SKM-1 (cell line): ENCODE measurements around the gene HEXIM2.

Source experiments
- DNase-seq: peaks from one replicate; lab custom pipeline; 2025; ENCODE audit not compliant: unreplicated experiment; lab: John Stamatoyannopoulos, UW

The HEXIM2 gene

DNA sequence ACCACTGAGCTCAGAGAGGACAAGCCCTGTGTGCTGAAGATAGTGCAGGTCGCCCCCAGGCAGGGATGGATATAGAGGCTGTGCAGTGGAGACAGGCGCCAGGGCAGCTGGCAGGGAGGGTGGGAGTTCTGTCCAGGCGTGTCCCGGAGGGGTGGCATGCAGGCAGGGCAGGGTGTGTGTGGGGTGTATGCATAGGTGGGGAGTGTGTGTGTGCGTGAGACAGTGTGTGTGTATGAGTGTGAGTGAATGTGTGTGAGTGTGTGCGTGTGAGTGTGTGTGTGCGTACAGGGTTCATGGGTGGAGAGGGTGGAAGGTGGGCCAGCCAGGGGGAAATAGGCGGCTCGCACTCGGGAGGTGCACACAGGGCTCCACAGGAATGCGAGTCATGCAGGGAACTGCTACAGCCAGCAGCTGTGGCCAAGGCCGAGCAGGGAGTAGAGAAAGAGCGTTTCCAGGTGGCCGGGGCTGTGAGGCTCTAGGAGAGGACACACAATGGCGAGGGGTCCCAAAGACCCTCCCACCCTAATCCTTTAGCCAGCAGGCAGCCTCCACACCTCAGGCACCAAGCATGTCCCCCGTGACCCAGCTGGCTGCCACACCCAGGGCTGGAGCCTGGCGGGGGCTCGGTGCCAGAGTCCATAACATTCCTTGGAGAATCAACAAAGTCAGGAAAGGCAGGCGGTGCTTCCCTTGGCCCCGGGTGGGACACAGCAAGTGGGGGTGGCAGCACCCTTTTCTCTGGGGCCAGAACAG lies 34.0 kb upstream of the HEXIM2 start:
- no peak for DNase-seq

GRCh38 chr17:45128331-45128730 lies 33.3 kb upstream of the HEXIM2 start:
- DNase-seq: no peak

DNA sequence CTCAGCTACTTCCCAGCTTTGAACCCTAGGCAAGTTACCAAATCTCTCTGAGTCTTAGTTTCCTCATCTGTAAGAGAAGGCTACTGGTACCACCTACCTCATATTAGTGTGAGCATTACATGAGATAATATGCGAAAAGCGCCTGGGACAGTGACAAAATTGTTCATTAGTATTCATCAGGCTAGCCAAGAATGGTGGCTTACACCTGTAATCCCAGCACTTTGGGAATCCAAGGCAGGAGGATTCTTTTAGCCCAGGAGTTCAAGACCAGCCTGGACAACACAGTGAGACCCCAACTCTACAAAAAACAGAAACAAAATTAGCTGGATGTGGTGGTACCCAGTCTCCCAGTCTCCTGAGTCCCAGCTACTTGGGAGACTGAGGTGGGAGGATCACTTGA lies 32.7 kb upstream of the HEXIM2 start:
- no peak for DNase-seq

- no peak for DNase-seq
Measured at GRCh38 chr17:45129426-45129939, 32.2 kb upstream of the HEXIM2 start.

GRCh38 chr17:45129940-45130680 lies 31.6 kb upstream of the HEXIM2 start:
- no peak for DNase-seq

DNA sequence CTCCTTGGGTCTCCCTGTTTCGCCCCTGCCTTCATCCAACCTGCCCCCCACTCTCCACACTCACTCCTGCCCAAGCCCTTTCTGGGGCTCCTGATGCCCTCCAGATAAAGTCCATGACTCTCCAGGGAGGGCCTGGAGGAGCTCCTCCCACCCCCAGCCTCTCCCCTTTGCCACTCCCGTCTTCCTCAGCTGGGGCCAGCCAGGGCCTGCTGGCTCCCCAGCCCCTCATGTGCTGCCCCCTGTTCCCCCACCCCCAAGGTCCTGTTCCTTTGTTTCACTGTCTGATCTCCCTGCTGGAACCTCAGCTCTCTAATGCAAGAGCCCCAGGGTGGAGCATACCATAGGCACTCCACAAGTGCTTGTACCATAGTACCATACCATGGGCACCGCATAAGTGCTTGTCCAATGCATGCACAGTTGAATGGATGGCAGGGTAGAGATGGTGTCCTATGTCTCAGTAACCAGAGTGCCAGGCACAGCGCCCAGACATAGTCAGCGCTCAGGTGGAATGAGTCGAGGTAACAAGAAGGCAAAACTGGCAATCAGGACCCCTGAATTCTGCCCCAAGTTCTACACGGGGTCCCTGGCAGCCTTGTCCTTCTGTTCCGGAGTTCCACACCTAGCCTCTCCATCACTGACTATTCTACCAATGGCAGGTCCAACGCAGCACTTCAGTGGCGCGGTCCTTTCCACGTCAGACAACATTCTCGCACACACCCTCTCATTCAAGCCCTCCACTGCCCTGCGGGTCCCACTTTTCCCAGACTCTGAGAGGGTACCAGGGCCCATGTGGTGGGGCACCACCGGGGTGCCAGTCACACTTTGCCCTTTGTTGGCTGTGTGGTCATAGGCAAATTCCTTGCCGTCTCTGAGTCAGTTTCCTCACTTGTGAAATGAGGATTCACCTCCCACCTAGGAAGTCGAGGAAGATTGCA lies 30.7 kb upstream of the HEXIM2 start:
- no peak for DNase-seq

GRCh38 chr17:45131616-45132319 lies 29.9 kb upstream of the HEXIM2 start:
- DNase-seq: no peak

DNA sequence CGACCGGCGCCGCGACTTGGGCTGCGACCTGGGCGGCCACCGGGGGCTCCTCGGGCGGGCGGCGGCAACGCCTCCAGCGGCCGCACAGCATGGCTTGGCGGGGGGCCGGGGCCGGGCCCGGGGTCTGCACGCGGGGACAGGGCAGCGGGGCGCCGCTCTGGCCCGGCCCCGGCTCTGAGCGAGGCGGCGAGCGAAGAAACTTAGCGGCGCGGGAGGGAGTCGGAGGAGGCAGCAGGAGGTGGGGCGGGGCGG lies 29.4 kb upstream of the HEXIM2 start, which contains the start of gene PLCD3:
PLCD3 (minus strand) TSS at position 196 of the 252 bp plus-strand sequence; CDS start at position 91, 105 bp downstream.
- no peak for DNase-seq

- peak; percentile 68 for DNase-seq
Measured at GRCh38 chr17:45132572-45133463, 28.9 kb upstream of the HEXIM2 start.

GRCh38 chr17:45135192-45135977 lies 26.3 kb upstream of the HEXIM2 start, which contains the start of gene ACBD4:
Gene ACBD4 (plus strand): TSS chr17:45135687. CDS start chr17:45136145, 458 bp downstream.
- DNase-seq: peak; percentile 92

- DNase-seq: no peak
Measured at GRCh38 chr17:45135978-45136791, 25.5 kb upstream of the HEXIM2 start.

GRCh38 chr17:45136846-45137560 lies 24.7 kb upstream of the HEXIM2 start:
- DNase-seq: no peak

DNA sequence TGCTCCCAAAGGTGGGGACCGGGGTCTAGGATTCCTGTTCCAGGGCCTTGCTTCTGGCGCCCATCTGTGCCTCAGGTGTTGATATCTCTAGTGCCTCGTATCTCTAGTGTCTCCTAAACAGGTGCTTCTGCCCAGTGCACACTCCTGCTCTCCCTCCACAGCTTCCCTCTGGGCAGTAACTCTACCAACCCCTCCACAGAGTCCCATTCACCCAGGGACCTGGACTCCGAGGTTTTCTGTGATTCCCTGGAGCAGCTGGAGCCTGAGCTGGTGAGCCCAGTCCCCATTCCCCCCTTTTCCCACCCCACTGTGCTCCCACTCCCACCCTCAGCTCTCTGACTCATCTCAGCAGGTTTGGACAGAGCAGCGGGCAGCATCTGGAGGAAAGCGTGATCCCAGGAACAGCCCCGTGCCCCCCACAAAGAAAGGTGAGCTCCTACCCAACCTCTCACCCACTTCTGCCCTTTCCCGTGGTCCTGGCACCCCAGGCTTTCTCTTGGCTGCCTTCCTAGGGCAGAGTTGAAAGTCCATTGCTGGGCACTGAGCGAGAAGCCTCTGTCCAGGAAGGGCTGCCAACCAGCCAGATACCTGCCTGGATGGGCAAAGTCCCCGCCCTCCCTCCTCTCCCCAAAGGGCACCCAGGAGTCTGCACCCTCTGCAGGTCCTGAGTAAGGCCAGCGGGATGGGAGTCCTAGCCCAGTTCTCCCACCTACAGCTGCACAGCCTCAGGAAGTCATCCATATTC lies 23.9 kb upstream of the HEXIM2 start:
- DNase-seq: no peak

DNA sequence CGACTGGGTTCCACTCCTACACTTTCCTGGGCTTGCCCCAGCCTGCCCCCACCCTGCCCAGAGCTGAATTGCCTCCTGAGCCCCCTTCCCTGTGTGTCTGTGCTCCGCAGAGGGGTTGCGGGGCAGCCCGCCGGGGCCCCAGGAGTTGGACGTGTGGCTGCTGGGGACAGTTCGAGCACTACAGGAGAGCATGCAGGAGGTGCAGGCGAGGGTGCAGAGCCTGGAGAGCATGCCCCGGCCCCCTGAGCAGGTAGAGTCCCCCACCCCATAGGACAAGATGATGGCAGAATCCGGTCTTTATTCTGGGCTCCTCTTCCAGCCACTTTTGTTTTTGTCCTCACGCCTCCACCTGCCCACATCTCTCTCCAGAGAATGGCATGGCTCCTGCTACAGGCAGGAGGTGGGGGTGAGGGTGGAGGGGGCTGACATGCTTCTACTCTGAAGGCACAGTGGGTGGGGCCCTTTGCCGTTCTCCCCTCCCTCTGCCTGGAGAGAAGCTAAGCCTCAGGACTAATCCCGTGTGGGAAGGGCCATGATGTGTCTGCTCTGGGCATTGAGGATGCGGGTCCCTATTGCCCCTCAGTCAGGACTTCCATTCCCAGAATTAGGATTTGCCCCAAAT lies 22.7 kb upstream of the HEXIM2 start:
- no peak for DNase-seq

DNA sequence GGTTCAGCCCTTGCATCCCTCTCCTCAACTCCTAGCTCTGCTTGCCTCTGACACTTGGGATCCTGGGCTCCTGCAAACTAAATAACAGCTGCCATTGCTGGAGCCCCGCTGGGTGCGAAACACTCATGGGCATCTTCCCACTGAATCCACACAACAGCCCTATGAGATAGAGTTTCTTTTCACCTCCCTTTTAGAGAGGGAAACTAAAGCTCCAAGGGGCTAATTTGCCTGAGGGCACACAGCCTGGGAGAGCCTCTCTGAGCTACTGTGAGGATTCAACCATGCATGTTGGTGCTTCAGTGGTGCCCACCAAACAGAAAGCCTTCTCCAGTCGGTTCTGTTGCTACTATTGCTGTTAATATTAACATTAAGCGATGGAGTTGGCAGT lies 22.1 kb upstream of the HEXIM2 start:
- DNase-seq: no peak

- DNase-seq: no peak
Measured at GRCh38 chr17:45143094-45143670, 18.5 kb upstream of the HEXIM2 start.
